Osteocyte (in vitro differentiated cells): ENCODE results near the gene ROS1. TPM values are rescaled to one million over a fixed set of nuclear protein-coding genes. Genes with fewer than 3 reads are reported as not detected.
"Not testable (repeated sequence)": the region's sequence is repeated elsewhere in the genome, so short reads cannot be mapped to it uniquely, and the experiment has no call there.

ENCODE experiments used
- DNase-seq: peaks from one replicate; pipeline ENCODE4 v3.0.0; 2021; ENCODE audit warnings: mixed read lengths; ENCODE audit not compliant: unreplicated experiment; ENCODE audit errors: extremely low spot score
- H3K27ac Mint-ChIP-seq: one replicate; pipeline ENCODE4 v1.8.0; 2021; ENCODE audit warnings: mild to moderate bottlenecking, mixed read lengths; ENCODE audit not compliant: unreplicated experiment
- H3K27me3 Mint-ChIP-seq: one replicate; pipeline ENCODE4 v1.8.0; 2021; ENCODE audit warnings: mixed read lengths; ENCODE audit not compliant: unreplicated experiment
- H3K36me3 Mint-ChIP-seq: one replicate; pipeline ENCODE4 v1.8.0; 2021; ENCODE audit warnings: mixed read lengths; ENCODE audit not compliant: unreplicated experiment
- H3K4me1 Mint-ChIP-seq: one replicate; pipeline ENCODE4 v1.8.0; 2021; ENCODE audit warnings: mixed read lengths; ENCODE audit not compliant: unreplicated experiment
- H3K4me3 Mint-ChIP-seq: one replicate; pipeline ENCODE4 v1.8.0; 2021; ENCODE audit warnings: mild to moderate bottlenecking, moderate library complexity, mixed read lengths; ENCODE audit not compliant: unreplicated experiment
- H3K9me3 Mint-ChIP-seq: one replicate; pipeline ENCODE4 v1.8.0; 2021; ENCODE audit warnings: mixed read lengths; ENCODE audit not compliant: unreplicated experiment
- total RNA-seq: library from RNA; stranded (reverse); gene quantifications from 2 replicates; pipeline ENCODE4 v1.2.1, GENCODE V29; 2021
- TF ChIP-seq, protein P1 (sequence below): fragments of 200-600 bp; sonication (generic); IDR thresholded peaks from 2 replicates; pipeline ENCODE4 v1.5.0; 2021; ENCODE audit warnings: antibody characterized with exemption, mild to moderate bottlenecking, moderate library complexity

ROS1 gene
- total RNA-seq, 1 donor from 2014 or later: not detected

DNA sequence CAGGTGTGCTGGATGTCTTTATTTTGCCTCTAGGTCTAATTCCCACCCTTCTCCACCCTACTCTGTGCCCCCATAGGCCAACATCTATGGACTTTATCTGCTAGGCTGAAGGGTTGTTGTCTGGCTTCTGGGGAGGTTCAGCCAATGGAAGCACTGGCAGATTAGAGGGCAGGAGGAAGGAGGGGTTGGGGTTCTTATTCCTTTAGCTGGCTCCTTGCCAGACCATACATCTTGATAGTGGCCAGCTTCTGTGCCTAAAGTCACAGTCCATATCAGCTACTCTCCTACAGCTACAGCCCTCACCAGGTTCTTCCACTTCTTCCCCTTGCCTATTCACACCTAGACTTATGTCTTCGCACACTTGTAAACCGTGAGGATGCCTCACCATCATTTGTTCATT, 41.1 kb downstream of the ROS1 start:
- H3K27ac Mint-ChIP-seq: no peak overlapping the region
- peaks cover 19% of the 10 kb centered on the region for H3K27me3 Mint-ChIP-seq
- H3K4me3 Mint-ChIP-seq: no peak overlapping the region
- no peaks in the 10 kb centered on the region for H3K9me3 Mint-ChIP-seq
- H3K36me3 Mint-ChIP-seq: no peaks in the 10 kb centered on the region
- TF ChIP-seq, protein P1, sequence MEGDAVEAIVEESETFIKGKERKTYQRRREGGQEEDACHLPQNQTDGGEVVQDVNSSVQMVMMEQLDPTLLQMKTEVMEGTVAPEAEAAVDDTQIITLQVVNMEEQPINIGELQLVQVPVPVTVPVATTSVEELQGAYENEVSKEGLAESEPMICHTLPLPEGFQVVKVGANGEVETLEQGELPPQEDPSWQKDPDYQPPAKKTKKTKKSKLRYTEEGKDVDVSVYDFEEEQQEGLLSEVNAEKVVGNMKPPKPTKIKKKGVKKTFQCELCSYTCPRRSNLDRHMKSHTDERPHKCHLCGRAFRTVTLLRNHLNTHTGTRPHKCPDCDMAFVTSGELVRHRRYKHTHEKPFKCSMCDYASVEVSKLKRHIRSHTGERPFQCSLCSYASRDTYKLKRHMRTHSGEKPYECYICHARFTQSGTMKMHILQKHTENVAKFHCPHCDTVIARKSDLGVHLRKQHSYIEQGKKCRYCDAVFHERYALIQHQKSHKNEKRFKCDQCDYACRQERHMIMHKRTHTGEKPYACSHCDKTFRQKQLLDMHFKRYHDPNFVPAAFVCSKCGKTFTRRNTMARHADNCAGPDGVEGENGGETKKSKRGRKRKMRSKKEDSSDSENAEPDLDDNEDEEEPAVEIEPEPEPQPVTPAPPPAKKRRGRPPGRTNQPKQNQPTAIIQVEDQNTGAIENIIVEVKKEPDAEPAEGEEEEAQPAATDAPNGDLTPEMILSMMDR: no peak
- H3K4me1 Mint-ChIP-seq: no peaks in the 10 kb centered on the region
- DNase-seq: no peak

DNA sequence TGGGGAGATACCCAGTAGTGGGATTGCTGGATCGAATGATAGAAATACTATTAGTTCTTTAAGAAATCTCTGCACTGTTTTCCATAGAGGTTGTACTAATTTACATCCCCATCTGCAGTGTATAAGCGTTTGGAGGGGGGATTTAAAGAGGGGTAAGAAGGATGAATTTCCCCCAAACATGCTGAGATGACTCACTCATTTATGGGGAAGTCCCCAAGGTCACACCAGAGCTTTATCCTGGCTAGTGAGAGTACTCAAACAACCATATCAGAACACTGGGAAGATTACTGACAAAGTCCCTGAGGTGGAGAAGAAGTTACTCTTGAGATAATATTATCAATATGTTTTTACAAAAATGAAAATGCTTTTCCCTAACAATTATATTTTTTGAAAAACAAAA, 44.0 kb downstream of the ROS1 start:
- H3K9me3 Mint-ChIP-seq: peaks cover 7% of the 10 kb centered on the region

DNA sequence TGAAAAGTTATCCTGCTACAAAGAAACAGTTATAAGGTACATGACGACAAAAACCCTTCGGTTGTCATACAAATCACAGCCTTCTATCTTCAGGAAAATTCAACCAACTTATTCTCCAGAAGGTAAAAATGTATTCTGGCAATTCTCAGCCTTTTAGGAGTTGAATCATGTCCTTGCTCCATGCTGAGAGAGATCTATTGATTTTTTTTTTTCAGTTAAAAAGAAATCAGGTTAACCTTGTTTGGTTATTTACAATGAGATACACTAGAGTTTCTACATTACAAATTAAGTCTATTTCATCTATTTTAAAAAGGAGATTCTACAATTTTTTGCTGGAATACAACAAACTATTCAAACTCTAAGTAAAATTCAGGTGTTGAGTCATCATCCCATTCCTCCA, 45.4 kb downstream of the ROS1 start:
- Mint-ChIP-seq H3K36me3 (no peaks in the 10 kb centered on the region), H3K9me3 (peaks cover 7% of the 10 kb centered on the region), H3K27ac (no peak overlapping the region), H3K27me3 (peaks cover 26% of the 10 kb centered on the region), H3K4me1 (no peaks in the 10 kb centered on the region), H3K4me3 (no peak overlapping the region)
- no peak for DNase-seq
- TF ChIP-seq, protein P1: no peak

More for the DNA sequence above, 44.0 kb downstream of the ROS1 start:
- Mint-ChIP-seq H3K36me3 (no peaks in the 10 kb centered on the region), H3K27ac (no peak overlapping the region), H3K4me3 (no peak overlapping the region), H3K4me1 (no peaks in the 10 kb centered on the region), H3K27me3 (peaks cover 26% of the 10 kb centered on the region)
- TF ChIP-seq, protein P1: no peak
- DNase-seq: no peak

DNA sequence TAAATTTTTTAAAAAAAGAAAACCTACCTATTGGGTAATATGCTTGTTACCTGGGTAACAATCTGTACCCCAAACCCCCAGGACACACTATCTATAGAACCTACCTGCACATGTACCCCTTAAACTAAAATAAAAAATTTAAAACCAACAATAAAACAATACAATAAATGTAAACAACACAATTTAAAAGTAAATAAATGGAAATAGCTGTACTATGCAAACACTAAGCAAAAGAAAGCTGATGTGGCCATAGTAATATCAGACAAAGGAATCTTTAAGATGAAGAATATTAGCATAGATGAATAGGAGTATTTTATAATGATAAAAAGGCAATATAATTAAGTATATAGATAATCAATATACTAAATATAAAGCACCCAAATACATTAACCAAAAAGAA, 50.3 kb downstream of the ROS1 start:
- Mint-ChIP-seq H3K27ac (no peak overlapping the region), H3K36me3 (no peaks in the 10 kb centered on the region), H3K4me3 (no peak overlapping the region), H3K4me1 (peaks cover 7% of the 10 kb centered on the region), H3K27me3 (peaks cover 15% of the 10 kb centered on the region), H3K9me3 (peaks cover 12% of the 10 kb centered on the region)
- TF ChIP-seq, protein P1: no peak
- DNase-seq: no peak

- Mint-ChIP-seq H3K27ac (no peak overlapping the region), H3K4me3 (no peak overlapping the region), H3K27me3 (peaks cover 13% of the 10 kb centered on the region), H3K9me3 (peaks cover 12% of the 10 kb centered on the region), H3K4me1 (peaks cover 7% of the 10 kb centered on the region), H3K36me3 (no peaks in the 10 kb centered on the region)
- TF ChIP-seq, protein P1: no peak
- DNase-seq: no peak
Measured at GRCh38 chr6:117373211-117373813, 52.4 kb downstream of the ROS1 start.

- H3K9me3 Mint-ChIP-seq, H3K27ac Mint-ChIP-seq, DNase-seq, H3K36me3 Mint-ChIP-seq, H3K4me1 Mint-ChIP-seq, H3K27me3 Mint-ChIP-seq, H3K4me3 Mint-ChIP-seq: not testable (repeated sequence)
Measured at GRCh38 chr6:117372289-117372688, 53.5 kb downstream of the ROS1 start.
